H9 (cell line): Measurements from ENCODE around the gene TGDS. TPM values are rescaled to one million over a fixed set of nuclear protein-coding genes. Genes with fewer than 3 reads are reported as not detected.

ENCODE experiments used
- DNase-seq: peaks from one replicate; pipeline ENCODE4 v3.0.0-alpha.2; 2017
- H2AFZ ChIP-seq: one replicate; pipeline ENCODE4 v1.6.1; 2013; ENCODE audit warnings: mild to moderate bottlenecking, low read length, control low read depth, moderate library complexity
- H2AK5ac ChIP-seq: 2 replicates; pipeline ENCODE4 v1.6.1; 2013; ENCODE audit warnings: low read length, control low read depth, mixed read lengths; ENCODE audit not compliant: insufficient read length
- H2BK120ac ChIP-seq: one replicate; pipeline ENCODE4 v1.6.1; 2013; ENCODE audit warnings: low read depth, mild to moderate bottlenecking, low read length, control low read depth, inconsistent platforms; ENCODE audit not compliant: poor library complexity, severe bottlenecking
- H2BK12ac ChIP-seq: 2 replicates; pipeline ENCODE4 v1.6.1; 2013; ENCODE audit warnings: low read length, control low read depth, mixed read lengths, low read depth; ENCODE audit not compliant: insufficient read length
- H2BK15ac ChIP-seq: 2 replicates; pipeline ENCODE4 v1.6.1; 2013; ENCODE audit warnings: low read depth, low read length, control low read depth
- H2BK20ac ChIP-seq: one replicate; pipeline ENCODE4 v1.6.1; 2013; ENCODE audit warnings: low read depth, mild to moderate bottlenecking, low read length, control low read depth, inconsistent platforms; ENCODE audit not compliant: poor library complexity, severe bottlenecking
- H2BK5ac ChIP-seq: 2 replicates; pipeline ENCODE4 v1.6.1; 2013; ENCODE audit warnings: low read length, control low read depth, mixed read lengths; ENCODE audit not compliant: insufficient read length
- H3K14ac ChIP-seq: 2 replicates; pipeline ENCODE4 v1.6.1; 2013; ENCODE audit warnings: low read length, control low read depth; ENCODE audit not compliant: insufficient read depth
- H3K18ac ChIP-seq: 2 replicates; pipeline ENCODE4 v1.6.1; 2013; ENCODE audit warnings: low read depth, mild to moderate bottlenecking, mixed read lengths, low read length, control low read depth; ENCODE audit not compliant: insufficient read length
- H3K23ac ChIP-seq: 2 replicates; pipeline ENCODE4 v1.6.1; 2013; ENCODE audit warnings: low read length, control low read depth, mixed read lengths, low read depth; ENCODE audit not compliant: insufficient read length
- H3K23me2 ChIP-seq: 2 replicates; pipeline ENCODE4 v1.6.1; 2013; ENCODE audit warnings: low read depth, mild to moderate bottlenecking, mixed read lengths, low read length, control low read depth; ENCODE audit not compliant: insufficient read length, poor library complexity, severe bottlenecking
- H3K27ac ChIP-seq: 2 replicates; pipeline ENCODE4 v1.5.1; 2013; ENCODE audit warnings: low read length, control low read depth, mixed read lengths, low read depth; ENCODE audit not compliant: insufficient read length
- H3K27me3 ChIP-seq: 2 replicates; pipeline ENCODE4 v1.6.1; 2013; ENCODE audit warnings: low read length, control low read depth, inconsistent platforms; ENCODE audit not compliant: insufficient read depth
- H3K4ac ChIP-seq: 2 replicates; pipeline ENCODE4 v1.6.1; 2013; ENCODE audit warnings: low read depth, mild to moderate bottlenecking, control low read depth, inconsistent platforms, low read length, moderate library complexity
- H3K4me1 ChIP-seq: 2 replicates; pipeline ENCODE4 v1.6.1; 2013; ENCODE audit warnings: low read length, control low read depth, inconsistent platforms; ENCODE audit not compliant: insufficient read depth
- H3K4me2 ChIP-seq: 2 replicates; pipeline ENCODE4 v1.6.1; 2013; ENCODE audit warnings: low read length, control low read depth, mixed read lengths; ENCODE audit not compliant: insufficient read length, insufficient read depth
- H3K56ac ChIP-seq: 2 replicates; pipeline ENCODE4 v1.6.1; 2013; ENCODE audit warnings: low read depth, mild to moderate bottlenecking, mixed read lengths, low read length, control low read depth; ENCODE audit not compliant: insufficient read length
- H3K79me1 ChIP-seq: 2 replicates; pipeline ENCODE4 v1.6.1; 2013; ENCODE audit warnings: low read depth, mild to moderate bottlenecking, moderate library complexity, low read length, control low read depth, inconsistent platforms; ENCODE audit not compliant: insufficient read depth, poor library complexity, severe bottlenecking
- H3K79me2 ChIP-seq: 2 replicates; pipeline ENCODE4 v1.6.1; 2013; ENCODE audit warnings: low read length, control low read depth, inconsistent platforms; ENCODE audit not compliant: insufficient read depth
- H3K9ac ChIP-seq: 2 replicates; pipeline ENCODE4 v1.6.1; 2013; ENCODE audit warnings: low read length, control low read depth, mixed read lengths; ENCODE audit not compliant: insufficient read length; ENCODE audit errors: extremely low read depth
- H3K9me3 ChIP-seq: one replicate; pipeline ENCODE4 v1.6.1; 2013; ENCODE audit warnings: low read depth, low read length, inconsistent platforms; ENCODE audit not compliant: control insufficient read depth
- H3T11ph ChIP-seq: one replicate; pipeline ENCODE4 v1.6.1; 2013; ENCODE audit warnings: mild to moderate bottlenecking, low read length, control low read depth, inconsistent platforms
- H4K20me1 ChIP-seq: one replicate; pipeline ENCODE4 v1.6.1; 2013; ENCODE audit not compliant: control insufficient read depth, insufficient read length, insufficient read depth
- H4K5ac ChIP-seq: 2 replicates; pipeline ENCODE4 v1.6.1; 2013; ENCODE audit warnings: low read depth, mild to moderate bottlenecking, mixed read lengths, low read length, control low read depth; ENCODE audit not compliant: insufficient read length
- H4K8ac ChIP-seq: replicated peaks from 2 replicates; pipeline ENCODE4 v1.6.1; 2013; ENCODE audit warnings: low read length, control low read depth, mixed read lengths, low read depth; ENCODE audit not compliant: insufficient read length
- H4K91ac ChIP-seq: 2 replicates; pipeline ENCODE4 v1.6.1; 2013; ENCODE audit warnings: low read depth, mild to moderate bottlenecking, moderate library complexity, mixed read lengths, low read length, control low read depth; ENCODE audit not compliant: insufficient read length
- H3K27ac Mint-ChIP-seq, 3 experiments: 2 replicates in 2 of 3; 3 replicates in 1 of 3; pipeline ENCODE4 v1.8.0; 2020 to 2021; ENCODE audit warnings: mixed read lengths in 3 of 3, mild to moderate bottlenecking in 1 of 3, moderate library complexity in 1 of 3
- H3K27me3 Mint-ChIP-seq: 2 replicates; pipeline ENCODE4 v1.8.0; 2021; ENCODE audit warnings: low read depth, mild to moderate bottlenecking, moderate library complexity, mixed read lengths
- H3K36me3 Mint-ChIP-seq, 3 experiments: 2 replicates in 2 of 3; 3 replicates in 1 of 3; pipeline ENCODE4 v1.8.0; 2020 to 2021; ENCODE audit warnings: low read depth in 3 of 3, mixed read lengths in 3 of 3; ENCODE audit not compliant: insufficient read depth in 1 of 3
- H3K4me1 Mint-ChIP-seq, 2 experiments: 2 replicates each; pipeline ENCODE4 v1.8.0; 2020; ENCODE audit warnings: mixed read lengths in 2 of 2
- H3K4me3 Mint-ChIP-seq, 2 experiments: 2 replicates in 1 of 2; 3 replicates in 1 of 2; pipeline ENCODE4 v1.8.0; 2020 to 2021; ENCODE audit warnings: mild to moderate bottlenecking in 2 of 2, mixed read lengths in 2 of 2, moderate library complexity in 1 of 2
- H3K9me3 Mint-ChIP-seq, 2 experiments: 2 replicates in 1 of 2; 3 replicates in 1 of 2; pipeline ENCODE4 v1.8.0; 2020; ENCODE audit warnings: mild to moderate bottlenecking in 2 of 2, mixed read lengths in 2 of 2, moderate library complexity in 1 of 2
- WGBS: extraction: QIAGEN DNeasy Blood & Tissue Kit; methylation state at CpG from one replicate; pipeline ENCODE4 v1.1.7; 2013; ENCODE audit warnings: missing lambda C conversion rate, low lambda C conversion rate, mixed read lengths; ENCODE audit not compliant: insufficient read length; ENCODE audit errors: extremely low coverage; 5-methylcytosine and 5-hydroxymethylcytosine counted together
- total RNA-seq: library from RNA; stranded (reverse); gene quantifications from 2 replicates; pipeline ENCODE4 v1.2.1, GENCODE V29; 2021
- TF ChIP-seq, protein P1 (sequence below): fragments of 200-600 bp; sonication (generic); conservative IDR thresholded peaks from 3 replicates; pipeline ENCODE4 v1.8.0; 2021; ENCODE audit warnings: antibody characterized with exemption, mild to moderate bottlenecking

The TGDS gene
- total RNA-seq, 1 experiment from 2014 or later: 13.9 TPM

- H3K4me3 Mint-ChIP-seq: peak overlapping the region in 1 of 2 experiments; percentile 16; a peak in 2 of 5 replicates
- H3K14ac ChIP-seq: no peak overlapping the region
- H2BK15ac ChIP-seq: no peak overlapping the region
- H2BK12ac ChIP-seq: no peak overlapping the region
- H3K4ac ChIP-seq: no peak overlapping the region
- no peak overlapping the region for H4K5ac ChIP-seq
- no peaks in the 10 kb centered on the region for H3K79me2 ChIP-seq
- no peak overlapping the region for H2BK5ac ChIP-seq
- H2AFZ ChIP-seq: no peak overlapping the region
- no peak overlapping the region for H3K9ac ChIP-seq
- H2BK20ac ChIP-seq: no peak overlapping the region
- H3K79me1 ChIP-seq: no peaks in the 10 kb centered on the region
- peaks cover 2 to 7% of the 10 kb centered on the region in 2 experiments; a peak in 2 of 5 replicates for H3K9me3 Mint-ChIP-seq
- H3K56ac ChIP-seq: no peak overlapping the region
- H2BK120ac ChIP-seq: no peak overlapping the region
- no peak for DNase-seq
- H3K4me2 ChIP-seq: no peak overlapping the region
- H3K4me1 ChIP-seq: peaks cover 4% of the 10 kb centered on the region; the same call in 1 of the 2 replicates
- peak overlapping the region; percentile 54 to 91 (median 83); a peak in 5 of 7 replicates for H3K27ac Mint-ChIP-seq
- H3K23me2 ChIP-seq: peaks cover 6% of the 10 kb centered on the region
- H3K36me3 Mint-ChIP-seq: peaks cover 0 to 5% (median 3%) of the 10 kb centered on the region in 3 experiments; a peak in 3 of 7 replicates
- H3K23ac ChIP-seq: no peak overlapping the region
- H3K9me3 ChIP-seq: no peaks in the 10 kb centered on the region
- WGBS: no CpG with 5 or more reads among the region's 10 CpGs
- no peak overlapping the region for H2AK5ac ChIP-seq
- peaks cover 26 to 37% of the 10 kb centered on the region in 2 experiments for H3K4me1 Mint-ChIP-seq
- H3K27ac ChIP-seq: no peak overlapping the region
- no peak overlapping the region for H4K91ac ChIP-seq
- H3K27me3 ChIP-seq: no peaks in the 10 kb centered on the region
- no peak overlapping the region for H4K8ac ChIP-seq
- peaks cover 7% of the 10 kb centered on the region for H3K27me3 Mint-ChIP-seq
- no peaks in the 10 kb centered on the region for H4K20me1 ChIP-seq
- no peak overlapping the region for H3T11ph ChIP-seq
- TF ChIP-seq, protein P1, sequence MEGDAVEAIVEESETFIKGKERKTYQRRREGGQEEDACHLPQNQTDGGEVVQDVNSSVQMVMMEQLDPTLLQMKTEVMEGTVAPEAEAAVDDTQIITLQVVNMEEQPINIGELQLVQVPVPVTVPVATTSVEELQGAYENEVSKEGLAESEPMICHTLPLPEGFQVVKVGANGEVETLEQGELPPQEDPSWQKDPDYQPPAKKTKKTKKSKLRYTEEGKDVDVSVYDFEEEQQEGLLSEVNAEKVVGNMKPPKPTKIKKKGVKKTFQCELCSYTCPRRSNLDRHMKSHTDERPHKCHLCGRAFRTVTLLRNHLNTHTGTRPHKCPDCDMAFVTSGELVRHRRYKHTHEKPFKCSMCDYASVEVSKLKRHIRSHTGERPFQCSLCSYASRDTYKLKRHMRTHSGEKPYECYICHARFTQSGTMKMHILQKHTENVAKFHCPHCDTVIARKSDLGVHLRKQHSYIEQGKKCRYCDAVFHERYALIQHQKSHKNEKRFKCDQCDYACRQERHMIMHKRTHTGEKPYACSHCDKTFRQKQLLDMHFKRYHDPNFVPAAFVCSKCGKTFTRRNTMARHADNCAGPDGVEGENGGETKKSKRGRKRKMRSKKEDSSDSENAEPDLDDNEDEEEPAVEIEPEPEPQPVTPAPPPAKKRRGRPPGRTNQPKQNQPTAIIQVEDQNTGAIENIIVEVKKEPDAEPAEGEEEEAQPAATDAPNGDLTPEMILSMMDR: no peak
- no peak overlapping the region for H3K18ac ChIP-seq
Measured at GRCh38 chr13:94546061-94546839, 49.7 kb downstream of the TGDS start.
